ENCODE data around the gene TMPRSS7. TPM values are rescaled to one million over a fixed set of nuclear protein-coding genes. Genes with fewer than 3 reads are reported as not detected.
A peak's percentile ranks its signal among the peaks of the same experiment; 100 is the strongest.

Gene TMPRSS7
- total RNA-seq, result not detected
- under 1 TPM in 1 of 3 donors, not detected in 2; under 0.01 TPM for polyA plus RNA-seq

DNA sequence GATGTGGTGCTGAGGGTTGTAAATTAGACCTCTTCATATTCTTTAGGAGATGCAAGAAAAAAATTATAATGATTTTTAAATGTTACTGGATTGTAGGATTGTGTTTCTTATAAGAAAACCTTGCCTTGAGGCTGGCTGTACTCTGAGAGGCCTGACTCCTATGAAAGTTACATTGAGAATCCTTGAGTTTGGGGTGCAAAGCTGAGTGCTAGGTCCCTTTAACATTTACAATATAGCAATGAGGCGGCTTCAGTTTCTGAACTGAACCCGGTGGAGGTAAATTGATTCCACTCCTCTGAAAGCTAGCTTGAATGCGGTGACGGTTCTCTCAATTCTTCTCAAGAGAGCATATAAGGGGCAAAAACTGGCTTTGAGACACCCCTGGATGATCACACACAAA lies at the start of gene TMPRSS7:
Gene TMPRSS7 (plus strand): TSS at position 301 of the 400 bp plus-strand sequence. CDS start 110 bp downstream, outside the sequence.
- intact Hi-C loops (cut with DNase I), result no loop called here
- Histone ChIP-seq H3K9me3 (no peaks in the 10 kb centered on the region), H3K27ac (no peak within 1 kb of the TSS), H3K27me3 (no peaks in the 10 kb centered on the region), H3K4me3 (no peak within 1 kb of the TSS), H3K36me3 (no peaks in the 10 kb centered on the region), H3K4me1 (no peaks in the 10 kb centered on the region)
- 94 to 97% methylated on average over 4 of the region's 4 CpGs for WGBS, 2 donors
- DNase-seq, result no peak
- TF ChIP-seq POLR2A (IDR thresholded peaks at IDR 0.05), result no peak

- no peak overlapping the region for H3K4me3 ChIP-seq
- H3K27ac ChIP-seq, result no peak overlapping the region
- intact Hi-C loops (cut with DNase I), result no loop called here
- TF ChIP-seq POLR2AphosphoS5 (IDR thresholded peaks at IDR 0.05), result no peak
- no peak for TF ChIP-seq EP300 (IDR thresholded peaks at IDR 0.05)
- TF ChIP-seq CTCF (IDR thresholded peaks at IDR 0.05), result no peak
- no peak for TF ChIP-seq POLR2A (IDR thresholded peaks at IDR 0.05)
- peaks cover 0 to 35% (median 11%) of the 10 kb centered on the region in 4 donors for H3K36me3 ChIP-seq
- 71 to 83% methylated on average over 3 of the region's 3 CpGs for WGBS, 2 donors
- H3K9me3 ChIP-seq, result no peaks in the 10 kb centered on the region
- H3K27me3 ChIP-seq, result no peaks in the 10 kb centered on the region
- DNase-seq, result no peak
- H3K4me1 ChIP-seq, result no peaks in the 10 kb centered on the region
Observed at GRCh38 chr3:111986800-111987199, 47.7 kb upstream of the TMPRSS7 start.

GRCh38 chr3:111989061-111989678 lies 45.4 kb upstream of the TMPRSS7 start:
- DNase-seq, result no peak
- intact Hi-C loops (cut with DNase I), result no loop called here
- no peaks in the 10 kb centered on the region for H3K27me3 ChIP-seq
- H3K36me3 ChIP-seq, result peaks cover 0 to 49% (median 12%) of the 10 kb centered on the region in 4 donors
- TF ChIP-seq POLR2A (IDR thresholded peaks at IDR 0.05) (no peak), CTCF (IDR thresholded peaks at IDR 0.05) (peak in 3 of 4 experiments; percentile 27 to 65 (median 53))
- H3K4me1 ChIP-seq, result no peaks in the 10 kb centered on the region
- WGBS, 2 donors, result 43 to 65% methylated on average over 3 of the region's 3 CpGs
- no peaks in the 10 kb centered on the region for H3K9me3 ChIP-seq
- H3K27ac ChIP-seq, result no peak overlapping the region
- H3K4me3 ChIP-seq, result no peak overlapping the region

DNA sequence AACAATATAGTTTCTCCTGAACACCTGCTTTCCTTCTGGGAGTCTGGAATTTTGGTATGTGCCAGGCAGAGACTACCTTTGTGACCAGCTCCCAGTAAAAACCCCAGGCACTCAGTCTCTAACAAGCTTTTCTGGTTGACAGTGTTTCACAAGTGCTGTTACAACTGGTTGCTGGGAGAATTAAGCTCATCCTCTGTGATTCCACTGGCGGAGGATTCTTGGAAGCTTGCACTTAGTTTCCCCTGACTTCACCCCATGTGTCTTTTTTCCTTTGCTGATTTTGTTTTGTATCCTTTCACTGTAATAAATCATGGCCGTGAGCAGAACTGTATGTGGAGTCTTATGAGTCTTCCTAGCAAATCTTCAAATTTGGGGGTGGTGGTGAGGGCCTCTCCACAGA lies 41.5 kb upstream of the TMPRSS7 start:
- TF ChIP-seq POLR2AphosphoS5 (IDR thresholded peaks at IDR 0.05) (no peak), EP300 (IDR thresholded peaks at IDR 0.05) (no peak), CTCF (IDR thresholded peaks at IDR 0.05) (no peak), POLR2A (IDR thresholded peaks at IDR 0.05) (no peak)
- WGBS, 2 donors, result 67 to 92% methylated on average over 2 of the region's 2 CpGs
- no peaks in the 10 kb centered on the region for H3K27me3 ChIP-seq
- no peaks in the 10 kb centered on the region for H3K4me1 ChIP-seq
- no peak overlapping the region for H3K4me3 ChIP-seq
- intact Hi-C loops (cut with DNase I), result no loop called here
- no peaks in the 10 kb centered on the region for H3K9me3 ChIP-seq
- DNase-seq, result no peak
- no peak overlapping the region for H3K27ac ChIP-seq
- H3K36me3 ChIP-seq, result peaks cover 0 to 29% (median 8%) of the 10 kb centered on the region in 4 donors

DNA sequence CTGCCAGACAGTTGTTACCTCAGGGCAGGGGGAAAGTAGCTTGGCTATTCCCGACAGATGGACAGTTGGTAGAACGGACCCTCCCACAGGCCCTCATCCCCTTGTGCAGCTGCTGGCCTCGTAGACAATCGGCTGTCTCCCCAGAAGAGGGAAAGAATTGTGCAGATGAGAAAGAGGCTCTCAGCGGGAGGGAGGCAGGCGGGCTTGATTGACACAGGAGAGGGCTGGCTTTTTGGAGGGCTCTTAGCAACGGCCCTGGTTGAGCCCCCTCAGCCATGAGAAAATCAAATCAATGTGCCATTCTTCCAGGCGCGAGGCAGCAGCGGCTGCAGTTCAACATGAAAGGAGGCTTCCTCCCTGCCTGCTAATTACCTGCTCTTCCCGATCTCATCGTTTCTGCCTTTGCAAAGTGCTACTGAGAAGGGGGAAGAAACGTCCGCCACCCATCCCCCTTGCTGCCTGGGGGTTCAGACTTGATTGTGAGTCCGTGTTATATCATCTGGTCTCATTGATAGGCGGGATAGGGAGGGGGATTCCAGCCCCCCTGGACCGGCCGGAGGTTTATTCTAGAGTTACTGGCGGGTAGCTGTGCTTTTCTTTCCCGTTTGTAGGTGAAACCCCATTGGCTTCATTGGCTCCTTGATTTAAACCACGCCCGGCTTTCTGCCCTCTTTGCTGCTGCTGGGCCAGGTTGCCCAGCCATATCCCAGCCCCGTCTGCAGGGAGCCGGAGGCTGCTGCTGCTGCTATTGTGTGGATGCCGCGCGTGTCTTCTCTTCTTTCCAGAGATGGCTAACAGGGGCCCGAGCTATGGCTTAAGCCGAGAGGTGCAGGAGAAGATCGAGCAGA lies 35.7 kb upstream of the TMPRSS7 start, which contains the start of gene TAGLN3:
Gene TAGLN3 (plus strand): TSS at position 287 of the 848 bp plus-strand sequence. CDS start 501 bp downstream, at position 788.
- no peak within 1 kb of the TSS for H3K27ac ChIP-seq
- H3K36me3 ChIP-seq, result no peaks in the 10 kb centered on the region
- no peak for TF ChIP-seq POLR2A (IDR thresholded peaks at IDR 0.05)
- TF ChIP-seq CTCF (IDR thresholded peaks at IDR 0.05), result no peak
- TF ChIP-seq EP300 (IDR thresholded peaks at IDR 0.05), result no peak
- no peak for TF ChIP-seq POLR2AphosphoS5 (IDR thresholded peaks at IDR 0.05)
- H3K9me3 ChIP-seq, result no peaks in the 10 kb centered on the region
- peak within 1 kb of the TSS; percentile 5 to 39 (median 27) for H3K4me3 ChIP-seq
- WGBS, 2 donors, result 4 to 6% methylated on average over 30 of the region's 30 CpGs
- intact Hi-C loops (cut with DNase I), result no loop called here
- H3K27me3 ChIP-seq, result peaks cover 0 to 22% (median 0%) of the 10 kb centered on the region in 3 donors
- H3K4me1 ChIP-seq, result peaks cover 0 to 13% (median 12%) of the 10 kb centered on the region in 4 donors
- no peak for DNase-seq
